LNCaP clone FGC (cell line): ENCODE data around the gene KIAA0232.
"Not testable (repeated sequence)": the region's sequence is repeated elsewhere in the genome, so short reads cannot be mapped to it uniquely, and the experiment has no call there.

Experiments used
- DNase-seq: peaks from one replicate; pipeline ENCODE4 v3.0.0-alpha.2; 2011; ENCODE audit warnings: low read depth
- H3K4me3 ChIP-seq: 2 replicates; pipeline ENCODE4 v1.5.1; 2011; ENCODE audit warnings: mild to moderate bottlenecking, low read depth, low read length, control low read depth
- CTCF ChIP-seq: IDR thresholded peaks from 2 replicates; pipeline ENCODE4 v1.5.1; 2012; ENCODE audit warnings: mild to moderate bottlenecking; ENCODE audit not compliant: control insufficient read depth, insufficient read depth; ENCODE audit errors: extremely low read depth

Gene KIAA0232

DNA sequence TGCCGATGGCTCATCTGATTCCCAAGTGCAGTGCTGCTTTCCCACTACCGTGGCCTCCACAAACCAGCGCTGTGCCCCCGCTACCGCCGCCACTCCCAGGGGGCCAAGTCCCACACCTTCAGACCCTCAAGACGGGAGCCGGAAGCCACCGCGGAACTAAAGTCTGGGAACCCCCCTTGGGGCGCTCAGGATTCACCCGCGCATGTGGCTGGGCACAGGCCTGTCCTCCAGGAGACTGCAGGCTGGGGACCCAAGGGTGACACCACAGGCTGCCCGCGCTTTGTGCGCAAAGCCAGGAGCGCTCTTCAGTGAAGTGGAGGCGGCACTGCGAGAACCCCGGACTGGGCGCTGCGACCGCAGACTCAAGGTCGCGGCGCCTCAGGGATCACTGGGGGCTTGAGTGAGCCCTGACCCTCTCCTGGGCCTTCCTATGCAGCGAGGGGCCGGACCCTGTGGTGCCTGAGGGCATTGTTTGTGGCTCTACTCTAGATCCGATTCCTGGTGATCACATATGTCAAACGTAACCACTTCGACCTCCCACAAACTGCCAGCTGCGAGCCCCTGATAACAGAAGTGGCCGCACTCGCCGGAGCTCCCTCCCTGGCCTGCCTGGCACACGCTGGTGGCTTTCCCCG, 106.7 kb downstream of the KIAA0232 start:
- no peak for DNase-seq
- H3K4me3 ChIP-seq = no peak overlapping the region
- no peak for TF ChIP-seq CTCF

- no peak for DNase-seq
- no peak overlapping the region for H3K4me3 ChIP-seq
- no peak for TF ChIP-seq CTCF
Observed at GRCh38 chr4:6889736-6890324, 107.3 kb downstream of the KIAA0232 start.

DNA sequence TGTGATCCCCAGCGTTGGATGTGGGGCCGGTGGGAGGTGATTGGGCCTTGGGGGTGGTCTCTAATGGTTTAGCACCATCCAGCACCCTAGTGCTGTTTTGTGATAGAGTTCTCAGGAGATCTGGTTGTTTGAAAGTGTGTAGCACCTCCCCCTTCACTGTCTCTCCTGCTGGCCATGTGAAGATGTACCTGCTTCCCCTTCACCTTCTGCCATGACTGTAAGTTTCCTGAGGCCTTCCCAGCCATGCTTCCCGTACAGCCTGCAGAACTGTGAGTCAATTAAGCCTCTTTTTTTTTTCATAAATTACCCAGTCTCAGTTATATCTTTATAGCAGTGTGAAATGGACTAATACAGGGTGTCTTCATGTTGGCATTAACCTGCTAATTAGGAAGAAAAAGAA, 107.8 kb downstream of the KIAA0232 start:
- DNase-seq = no peak
- no peak for TF ChIP-seq CTCF
- no peak overlapping the region for H3K4me3 ChIP-seq

DNA sequence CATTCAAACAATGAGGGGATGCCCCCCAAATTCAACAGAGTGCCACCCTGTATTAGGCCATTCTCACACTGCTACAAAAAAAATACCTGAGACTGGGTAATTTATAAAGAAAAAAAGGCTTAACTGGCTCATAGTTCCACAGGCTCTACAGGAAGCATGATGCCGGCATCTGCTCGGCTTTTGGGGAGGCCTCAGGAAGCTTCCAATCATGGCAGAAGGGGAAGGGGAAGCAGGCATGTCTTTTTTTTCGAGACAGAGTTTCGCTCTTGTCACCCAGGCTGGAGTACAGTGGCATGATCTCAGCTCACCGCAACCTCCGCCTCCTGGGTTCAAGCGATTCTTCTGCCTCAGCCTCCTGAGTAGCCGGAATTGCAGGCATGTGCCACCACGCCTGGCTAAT, 108.4 kb downstream of the KIAA0232 start:
- not testable (repeated sequence) for DNase-seq, H3K4me3 ChIP-seq

DNA sequence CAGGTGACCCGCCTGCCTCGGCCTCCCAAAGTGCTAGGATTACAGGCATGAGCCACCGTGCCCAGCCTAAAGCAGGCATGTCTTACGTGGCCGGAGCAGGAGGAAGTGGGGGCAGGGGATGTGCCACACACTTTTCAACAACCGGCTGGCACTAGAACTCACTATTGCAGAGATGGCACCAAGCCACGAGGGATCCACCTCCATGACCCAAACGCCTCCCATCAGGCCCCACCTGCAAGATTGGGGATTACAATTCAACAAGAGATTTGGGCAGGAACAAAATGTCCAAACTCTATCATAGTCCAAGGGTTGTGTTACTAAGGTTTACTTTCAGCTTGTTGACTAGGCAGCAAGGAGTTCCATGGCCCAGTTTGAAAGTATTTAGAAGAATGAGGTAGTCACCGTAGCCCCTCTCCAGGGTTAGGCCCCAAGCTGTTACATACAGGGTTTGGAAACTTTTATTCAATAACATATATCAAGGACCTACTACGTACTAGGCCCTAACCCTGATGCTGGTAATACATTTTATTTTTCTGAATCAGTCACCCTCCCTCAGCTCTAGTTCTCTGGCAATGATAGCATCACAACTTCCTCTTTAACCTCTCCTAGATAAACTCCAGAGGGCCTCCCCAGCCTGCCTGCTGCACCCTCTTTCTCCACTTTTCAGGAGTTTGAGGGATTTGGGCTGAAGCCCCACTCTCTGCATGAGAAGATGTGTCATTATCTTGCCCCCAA, 109.1 kb downstream of the KIAA0232 start:
- H3K4me3 ChIP-seq = no peak overlapping the region
- TF ChIP-seq CTCF = no peak

DNA sequence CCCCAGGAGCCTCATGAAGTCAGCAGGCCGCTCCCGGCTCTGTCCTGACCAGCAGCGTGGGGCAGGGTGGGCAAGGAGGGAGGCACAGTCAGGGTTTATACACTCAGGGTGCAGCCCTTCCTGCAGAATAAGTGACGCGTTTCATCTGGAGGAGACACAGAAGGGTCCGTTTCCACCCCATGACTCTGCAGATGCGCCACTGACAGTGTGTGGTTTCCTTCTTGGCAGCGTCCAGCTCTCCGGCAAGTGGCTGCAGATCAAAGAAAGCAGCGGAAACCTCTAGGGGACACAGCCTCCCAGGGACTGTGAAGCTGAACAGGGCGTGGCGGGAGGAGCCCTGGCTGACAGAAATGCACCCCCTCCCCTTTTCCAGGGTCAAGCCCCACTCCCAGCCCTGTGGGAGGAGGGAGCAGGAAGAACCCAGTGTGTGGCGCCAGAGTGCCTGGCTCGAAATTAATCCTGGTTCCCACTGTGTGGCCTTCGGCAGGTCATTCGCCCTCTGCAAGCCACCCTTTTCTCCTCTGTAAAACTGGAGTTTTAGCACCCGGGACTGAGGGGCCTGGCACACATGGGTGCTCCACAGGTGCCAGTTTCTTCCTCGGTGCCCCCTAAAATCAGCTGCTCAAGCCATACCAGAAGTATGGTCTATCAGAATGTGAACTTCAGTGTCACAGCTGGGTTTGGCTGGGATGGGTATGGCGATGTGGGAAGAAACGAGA, 109.8 kb downstream of the KIAA0232 start:
- 0 out of 2 replicates have a peak, but pooled peaks have one; percentile 15 for TF ChIP-seq CTCF
- H3K4me3 ChIP-seq = no peak overlapping the region
- DNase-seq = no peak

More for the DNA sequence above, 109.1 kb downstream of the KIAA0232 start:
- DNase-seq = no peak

DNA sequence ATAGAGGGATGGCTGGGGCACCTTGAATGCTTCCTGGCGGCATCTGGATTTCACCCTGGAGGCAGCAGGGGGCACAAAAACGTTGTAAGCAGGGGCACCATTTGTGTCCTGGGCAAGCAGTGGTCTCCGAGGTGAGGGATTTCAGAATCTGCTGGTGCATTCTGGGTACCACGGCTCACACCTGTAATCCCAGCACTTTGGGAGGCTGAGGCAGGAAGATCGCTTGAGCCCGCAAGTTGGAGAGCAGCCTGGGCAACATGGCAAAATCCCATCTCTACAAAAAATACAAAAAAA, 110.3 kb downstream of the KIAA0232 start:
- no peak for TF ChIP-seq CTCF
- no peak overlapping the region for H3K4me3 ChIP-seq
- DNase-seq = no peak
